NCI-H226 (cell line): ENCODE results near the gene RAI14.
"Not testable (repeated sequence)": the region's sequence is repeated elsewhere in the genome, so short reads cannot be mapped to it uniquely, and the experiment has no call there.

Experiments used
- DNase-seq: peaks from one replicate; pipeline ENCODE4 v3.0.0-alpha.2; 2015

RAI14 gene

GRCh38 chr5:34736445-34737115 is 80.5 kb downstream of the RAI14 start:
- peak; percentile 83 for DNase-seq

GRCh38 chr5:34737731-34738130 is 81.6 kb downstream of the RAI14 start:
- no peak for DNase-seq

GRCh38 chr5:34738381-34738780 is 82.3 kb downstream of the RAI14 start:
- no peak for DNase-seq

- DNase-seq = no peak
Measured at GRCh38 chr5:34740389-34740806, 84.3 kb downstream of the RAI14 start.

GRCh38 chr5:34742061-34742460 is 85.9 kb downstream of the RAI14 start:
- no peak for DNase-seq

GRCh38 chr5:34743878-34744277 is 87.8 kb downstream of the RAI14 start:
- DNase-seq = peak; percentile 69

- DNase-seq = no peak
Measured at GRCh38 chr5:34748431-34748830, 92.3 kb downstream of the RAI14 start.

GRCh38 chr5:34749431-34749873 is 93.3 kb downstream of the RAI14 start:
- DNase-seq = no peak

- DNase-seq = no peak
Measured at GRCh38 chr5:34750206-34750605, 94.1 kb downstream of the RAI14 start.

- no peak for DNase-seq
Measured at GRCh38 chr5:34751807-34752736, 95.9 kb downstream of the RAI14 start.

GRCh38 chr5:34753236-34753635 is 97.1 kb downstream of the RAI14 start:
- DNase-seq = not testable (repeated sequence)

- DNase-seq = no peak
Measured at GRCh38 chr5:34755926-34756325, 99.8 kb downstream of the RAI14 start.

GRCh38 chr5:34756781-34757624 is 100.9 kb downstream of the RAI14 start:
- no peak for DNase-seq

- DNase-seq = no peak
Measured at GRCh38 chr5:34758514-34758913, 102.4 kb downstream of the RAI14 start.

- DNase-seq = peak; percentile 20
Measured at GRCh38 chr5:34759213-34759612, 103.1 kb downstream of the RAI14 start.

- no peak for DNase-seq
Measured at GRCh38 chr5:34765662-34766061, 109.5 kb downstream of the RAI14 start.

GRCh38 chr5:34767180-34767579 is 111.1 kb downstream of the RAI14 start:
- DNase-seq = no peak

- no peak for DNase-seq
Measured at GRCh38 chr5:34770486-34770885, 114.4 kb downstream of the RAI14 start.

- no peak for DNase-seq
Measured at GRCh38 chr5:34771076-34771475, 114.9 kb downstream of the RAI14 start.

- no peak for DNase-seq
Measured at GRCh38 chr5:34772267-34773098, 116.4 kb downstream of the RAI14 start.

- DNase-seq = no peak
Measured at GRCh38 chr5:34774139-34774538, 118.0 kb downstream of the RAI14 start.

GRCh38 chr5:34774678-34775077 is 118.5 kb downstream of the RAI14 start:
- not testable (repeated sequence) for DNase-seq
